Activated gamma-delta T cell treated with Interleukin-2 at 50 U/mL for 16 hours (primary cell): ENCODE data around the gene KCNQ4.

Experiments used
- DNase-seq: peaks from one replicate; pipeline ENCODE4 v3.0.0-alpha.2; 2020

KCNQ4 gene

GRCh38 chr1:40872276-40872675 is 88.7 kb downstream of the KCNQ4 start:
- no peak for DNase-seq

DNA sequence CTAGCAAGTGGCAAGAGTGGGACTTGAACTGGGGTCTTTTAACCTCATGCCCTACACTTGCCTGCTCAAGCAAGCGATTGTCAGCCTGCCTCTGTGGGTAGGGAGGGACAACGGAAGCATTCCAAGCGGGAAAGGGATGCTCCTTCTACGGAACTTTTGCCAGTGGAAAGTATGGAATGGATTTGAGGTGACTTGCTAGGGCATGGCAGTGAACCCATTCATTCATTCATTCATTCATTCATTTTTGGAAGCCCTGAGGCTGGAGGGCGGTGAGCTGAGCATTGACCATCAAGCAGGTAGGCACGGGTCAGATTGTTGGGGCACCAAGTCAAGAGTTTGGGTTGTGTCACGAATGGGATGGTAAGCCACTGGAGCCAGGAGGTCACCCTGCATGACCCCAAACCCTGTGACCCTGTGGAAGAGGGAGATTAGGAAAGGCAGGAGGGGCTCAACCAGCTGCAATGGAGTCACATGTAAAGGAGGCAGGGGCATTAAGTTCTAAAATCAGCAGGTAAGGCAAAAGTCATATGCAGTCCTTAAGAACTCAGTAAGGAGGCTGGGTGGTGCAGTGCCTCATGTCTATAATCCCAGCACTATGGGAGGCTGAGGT is 90.4 kb downstream of the KCNQ4 start:
- DNase-seq, result no peak

- DNase-seq, result no peak
Measured at GRCh38 chr1:40876436-40876761, 92.8 kb downstream of the KCNQ4 start.

DNA sequence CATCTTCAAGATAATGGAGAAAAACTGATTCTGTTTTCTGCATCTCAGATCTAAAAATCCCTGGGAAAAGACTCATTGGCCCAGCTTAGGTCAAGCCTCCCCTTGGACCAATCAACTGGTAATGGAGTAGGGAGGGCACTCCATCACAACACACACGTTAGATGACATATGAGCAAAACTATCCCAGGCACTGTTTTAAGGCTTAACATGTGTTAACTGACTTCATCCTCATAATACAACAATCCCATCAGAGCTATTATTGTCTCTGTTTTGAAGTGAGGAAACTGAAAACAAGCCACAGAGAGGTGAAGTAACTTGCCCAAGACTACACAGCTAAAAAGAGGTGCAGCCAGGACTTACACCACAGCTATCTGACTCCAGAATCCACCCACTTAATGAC is 93.3 kb downstream of the KCNQ4 start:
- no peak for DNase-seq

DNA sequence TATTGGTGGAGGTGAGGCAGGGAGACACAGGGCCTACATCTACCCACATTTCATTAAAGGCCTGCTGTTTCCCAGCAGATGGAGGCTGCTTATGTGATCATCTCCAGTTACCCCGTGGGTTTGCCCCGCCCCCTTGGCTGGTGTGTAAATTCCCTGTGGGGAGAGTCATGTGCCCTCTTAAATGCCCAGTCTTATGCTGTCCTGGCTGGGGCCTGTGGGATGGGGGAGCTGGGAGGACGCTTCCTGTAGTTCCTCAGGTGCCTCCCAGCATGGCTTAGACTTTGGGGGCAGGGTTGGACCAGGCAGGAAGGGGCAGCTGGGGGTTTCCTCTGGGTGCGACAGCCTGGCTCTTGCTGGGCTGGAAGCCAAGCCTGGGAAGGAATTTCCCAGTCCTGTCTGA is 94.1 kb downstream of the KCNQ4 start:
- DNase-seq, result no peak

GRCh38 chr1:40878906-40879305 is 95.3 kb downstream of the KCNQ4 start:
- no peak for DNase-seq

- no peak for DNase-seq
Measured at GRCh38 chr1:40879482-40880175, 96.0 kb downstream of the KCNQ4 start.

- DNase-seq, result no peak
Measured at GRCh38 chr1:40880813-40881549, 97.4 kb downstream of the KCNQ4 start.

DNA sequence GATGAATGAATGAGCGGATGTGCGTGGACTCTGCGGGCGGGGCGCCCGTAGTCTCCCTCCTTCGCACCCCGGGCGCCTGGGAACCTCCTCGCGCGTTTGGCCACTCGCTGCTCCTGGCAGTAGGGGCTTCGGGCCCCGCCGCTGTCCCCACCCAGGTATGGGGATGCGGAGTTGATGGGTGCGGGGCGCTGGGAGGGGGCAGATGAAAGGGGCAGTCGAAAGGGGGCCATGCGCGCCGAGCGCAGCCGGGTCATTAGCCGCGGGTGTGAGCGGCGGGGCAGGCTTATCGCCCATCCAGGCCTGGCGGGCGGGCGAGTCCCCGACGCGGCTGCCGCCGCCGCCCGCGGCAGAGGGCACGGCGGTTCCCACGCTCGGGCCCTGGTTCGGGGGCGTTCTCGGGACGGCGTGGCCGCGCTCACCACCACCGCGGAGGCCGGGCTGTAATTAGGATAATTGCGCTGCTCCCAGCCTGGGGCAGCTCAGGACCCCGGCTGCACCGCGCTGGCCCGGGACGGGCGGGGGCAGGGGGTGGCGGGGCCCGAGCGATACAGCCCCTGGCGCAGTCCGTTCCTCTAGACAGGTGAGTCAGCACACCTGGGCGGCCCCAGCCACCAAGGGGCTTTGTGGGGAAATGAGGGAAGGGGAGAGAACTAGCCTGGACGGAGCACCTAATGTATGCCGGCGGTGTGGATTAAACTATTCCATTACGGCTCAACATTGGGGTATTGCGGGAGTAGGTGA is 100.6 kb downstream of the KCNQ4 start:
- no peak for DNase-seq

GRCh38 chr1:40886318-40887011 is 102.9 kb downstream of the KCNQ4 start:
- no peak for DNase-seq

GRCh38 chr1:40887012-40887378 is 103.4 kb downstream of the KCNQ4 start:
- no peak for DNase-seq

DNA sequence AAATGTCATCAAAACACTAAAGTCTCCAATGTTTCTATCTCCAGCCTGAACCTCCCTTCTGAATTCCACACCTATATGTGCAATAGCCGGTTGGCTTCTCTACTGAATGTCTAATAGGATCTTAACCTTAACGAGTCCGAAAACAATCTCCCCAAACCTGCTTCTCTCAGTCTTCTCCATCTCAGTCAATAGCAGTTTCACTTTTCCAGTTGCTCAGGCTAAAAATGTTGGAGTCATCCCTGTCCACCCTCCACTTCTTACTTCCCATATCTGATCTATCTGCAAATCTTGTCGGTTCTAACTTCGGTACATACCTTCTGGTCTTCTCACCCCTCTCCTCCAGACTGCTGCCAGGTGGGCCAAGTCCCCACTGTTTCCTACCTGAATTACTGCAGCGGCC is 104.1 kb downstream of the KCNQ4 start:
- no peak for DNase-seq
